ENCODE data around the gene GIGYF2.

GRCh38 chr2:232770207-232770606, 73.1 kb downstream of the GIGYF2 start:
- TF ChIP-seq, protein P1, sequence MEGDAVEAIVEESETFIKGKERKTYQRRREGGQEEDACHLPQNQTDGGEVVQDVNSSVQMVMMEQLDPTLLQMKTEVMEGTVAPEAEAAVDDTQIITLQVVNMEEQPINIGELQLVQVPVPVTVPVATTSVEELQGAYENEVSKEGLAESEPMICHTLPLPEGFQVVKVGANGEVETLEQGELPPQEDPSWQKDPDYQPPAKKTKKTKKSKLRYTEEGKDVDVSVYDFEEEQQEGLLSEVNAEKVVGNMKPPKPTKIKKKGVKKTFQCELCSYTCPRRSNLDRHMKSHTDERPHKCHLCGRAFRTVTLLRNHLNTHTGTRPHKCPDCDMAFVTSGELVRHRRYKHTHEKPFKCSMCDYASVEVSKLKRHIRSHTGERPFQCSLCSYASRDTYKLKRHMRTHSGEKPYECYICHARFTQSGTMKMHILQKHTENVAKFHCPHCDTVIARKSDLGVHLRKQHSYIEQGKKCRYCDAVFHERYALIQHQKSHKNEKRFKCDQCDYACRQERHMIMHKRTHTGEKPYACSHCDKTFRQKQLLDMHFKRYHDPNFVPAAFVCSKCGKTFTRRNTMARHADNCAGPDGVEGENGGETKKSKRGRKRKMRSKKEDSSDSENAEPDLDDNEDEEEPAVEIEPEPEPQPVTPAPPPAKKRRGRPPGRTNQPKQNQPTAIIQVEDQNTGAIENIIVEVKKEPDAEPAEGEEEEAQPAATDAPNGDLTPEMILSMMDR (IDR thresholded peaks at IDR 0.05; ENCODE audit: low read depth, low read length), result no peak
- TF ChIP-seq EZH2phosphoT487 (IDR thresholded peaks at IDR 0.05; ENCODE audit: low read depth), result no peak

Measured in OCI-LY3 (cell line).